Endothelial cell of umbilical vein (primary cell): ENCODE data around the gene SSC4D.
"Not testable (repeated sequence)": the region's sequence is repeated elsewhere in the genome, so short reads cannot be mapped to it uniquely, and the experiment has no call there.

Experiments
- CTCF ChIP-seq, 2 donors: IDR thresholded peaks; 1 replicate in 1 of 2; 2 replicates in 1 of 2; pipeline ENCODE4 v1.5.1; 2011; ENCODE audit warnings: low read length in 2 of 2, mild to moderate bottlenecking in 2 of 2, moderate library complexity in 2 of 2, control low read depth in 1 of 2, inconsistent platforms in 1 of 2, low read depth in 1 of 2; ENCODE audit not compliant: insufficient read depth in 1 of 2; ENCODE audit errors: extremely low read depth in 1 of 2
- EZH2 ChIP-seq: IDR thresholded peaks from 2 replicates; pipeline ENCODE4 v1.6.1; 2012; ENCODE audit warnings: borderline replicate concordance, low read depth, mild to moderate bottlenecking, moderate library complexity, low read length, inconsistent platforms; ENCODE audit not compliant: severe bottlenecking
- GATA2 ChIP-seq: IDR thresholded peaks from 2 replicates; pipeline ENCODE4 v1.7.0; 2011; ENCODE audit warnings: low read depth, mild to moderate bottlenecking, moderate library complexity, mixed read lengths, low read length; ENCODE audit not compliant: insufficient read length, insufficient read depth
- MAX ChIP-seq: IDR thresholded peaks from 2 replicates; pipeline ENCODE4 v1.6.1; 2011; ENCODE audit not compliant: insufficient read depth, insufficient read length
- POLR2A ChIP-seq: IDR thresholded peaks from 2 replicates; pipeline ENCODE4 v1.6.1; 2012; ENCODE audit warnings: low read depth, mild to moderate bottlenecking, control low read depth, low read length
- POLR2AphosphoS5 ChIP-seq: IDR thresholded peaks from 2 replicates; pipeline ENCODE4 v1.6.1; 2012; ENCODE audit warnings: low read depth, mild to moderate bottlenecking, control low read depth, low read length, moderate library complexity; ENCODE audit not compliant: insufficient read depth

GRCh38 chr7:76458504-76458903, 49.0 kb upstream of the SSC4D start:
- TF ChIP-seq GATA2; EZH2; CTCF (IDR thresholded peaks at IDR 0.05; ENCODE audit: extremely low read depth in 1 of 2, insufficient read depth in 1 of 2, low read depth in 1 of 2, low read length in 2 of 2); POLR2AphosphoS5; POLR2A; MAX: not testable (repeated sequence)
